Measurements from ENCODE around the gene PECR.
"Not testable (repeated sequence)": the region's sequence is repeated elsewhere in the genome, so short reads cannot be mapped to it uniquely, and the experiment has no call there.

Gene PECR

GRCh38 chr2:215997219-215997618 is 84.4 kb downstream of the PECR start:
- DNase-seq, result no peak

DNA sequence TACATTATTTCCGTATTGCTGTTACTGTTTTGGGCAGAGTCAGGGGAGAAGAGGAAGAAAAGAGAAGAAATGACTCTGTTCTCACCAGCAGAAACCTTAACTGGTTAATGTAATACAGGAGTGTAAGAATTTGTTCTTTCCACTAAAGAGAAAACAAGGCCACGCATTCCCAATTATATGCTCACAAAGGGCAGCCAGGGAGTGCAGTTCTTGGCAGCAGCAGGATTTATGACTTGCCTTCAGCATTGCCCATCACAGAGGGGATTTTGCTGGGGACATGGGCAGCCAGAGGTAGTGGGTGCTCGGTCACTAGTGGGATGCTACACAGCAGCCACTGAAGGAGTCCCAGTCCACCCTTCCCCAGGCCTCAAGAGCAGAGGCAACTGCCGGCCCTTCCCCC is 86.7 kb downstream of the PECR start:
- no peak for DNase-seq

DNA sequence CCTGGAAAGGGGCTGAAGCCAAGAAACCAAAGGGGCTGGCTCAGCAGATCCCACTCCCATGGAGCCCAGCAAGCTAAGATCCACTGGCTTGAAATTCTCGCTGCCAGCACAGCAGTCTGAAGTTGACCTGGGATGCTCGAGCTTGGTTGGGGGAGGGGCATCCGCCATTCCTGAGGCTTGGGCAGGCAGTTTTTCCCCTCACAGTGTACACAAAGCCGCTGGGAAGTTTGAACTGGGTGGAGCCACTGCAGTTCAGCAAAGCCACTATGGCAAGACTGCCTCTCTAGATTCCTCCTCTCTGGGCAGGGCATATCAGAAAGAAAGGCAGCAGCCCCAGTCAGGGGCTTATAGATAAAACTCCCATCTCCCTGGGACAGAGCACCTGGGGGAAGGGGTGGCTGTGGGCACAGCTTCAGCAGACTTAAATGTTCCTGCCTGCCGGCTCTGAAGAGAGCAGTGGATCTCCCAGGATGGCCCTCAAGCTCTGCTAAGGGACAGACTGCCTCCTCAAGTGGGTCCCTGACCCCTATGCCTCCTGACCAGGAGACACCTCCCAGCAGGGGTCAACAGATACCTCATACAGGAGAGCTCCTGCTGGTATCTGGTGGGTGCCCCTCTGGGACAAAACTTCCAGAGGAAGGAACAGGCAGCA is 92.9 kb downstream of the PECR start:
- not testable (repeated sequence) for DNase-seq
